ENCODE data around the gene SLC28A3. TPM values are rescaled to one million over a fixed set of nuclear protein-coding genes. Genes with fewer than 3 reads are reported as not detected.
"Not testable (repeated sequence)": the region's sequence is repeated elsewhere in the genome, so short reads cannot be mapped to it uniquely, and the experiment has no call there.

Gene SLC28A3
- polyA plus RNA-seq, 1 experiment: 0.74 TPM

GRCh38 chr9:84375954-84376353 lies 35.4 kb upstream of the SLC28A3 start:
- TF ChIP-seq CTCF (IDR thresholded peaks at IDR 0.05; ENCODE audit: low read depth, low read length): no peak
- Histone ChIP-seq H3K9me3 (ENCODE audit: control insufficient read depth, insufficient read depth, low read length) (no peaks in the 10 kb centered on the region), H3K4me3 (ENCODE audit: low read depth, low read length) (no peak overlapping the region), H3K27ac (ENCODE audit: low read depth, low read length) (no peak overlapping the region), H3K27me3 (ENCODE audit: control insufficient read depth, insufficient read depth, low read length) (no peaks in the 10 kb centered on the region)
- CTCF ChIA-PET: no interaction called here
- POLR2A ChIA-PET: no interaction called here
- no peak for DNase-seq (ENCODE audit: low read depth, low spot score)

GRCh38 chr9:84374516-84374915 lies 34.0 kb upstream of the SLC28A3 start:
- Histone ChIP-seq H3K27me3 (ENCODE audit: control insufficient read depth, insufficient read depth, low read length) (no peaks in the 10 kb centered on the region), H3K9me3 (ENCODE audit: control insufficient read depth, insufficient read depth, low read length) (no peaks in the 10 kb centered on the region), H3K27ac (ENCODE audit: low read depth, low read length) (no peak overlapping the region), H3K4me3 (ENCODE audit: low read depth, low read length) (no peak overlapping the region)
- POLR2A ChIA-PET: no interaction called here
- CTCF ChIA-PET: interaction anchor here (0.6 kb wide), 1 partner anchor 395 kb away, joined by 3 read pairs; no protein-coding TSS in a partner anchor
- no peak for DNase-seq (ENCODE audit: low read depth, low spot score)
- no peak for TF ChIP-seq CTCF (IDR thresholded peaks at IDR 0.05; ENCODE audit: low read depth, low read length)

GRCh38 chr9:84374013-84374412 lies 33.5 kb upstream of the SLC28A3 start:
- Histone ChIP-seq H3K4me3 (ENCODE audit: low read depth, low read length) (no peak overlapping the region), H3K9me3 (ENCODE audit: control insufficient read depth, insufficient read depth, low read length) (no peaks in the 10 kb centered on the region), H3K27me3 (ENCODE audit: control insufficient read depth, insufficient read depth, low read length) (no peaks in the 10 kb centered on the region), H3K27ac (ENCODE audit: low read depth, low read length) (no peak overlapping the region)
- ChIA-PET CTCF (interaction anchor here (0.6 kb wide), 2 partner anchors 394 to 1675 kb away, joined by 3 read pairs; no protein-coding TSS in a partner anchor), POLR2A (interaction anchor here (0.6 kb wide), 1 partner anchor 1726 kb away, joined by 4 read pairs; no protein-coding TSS in a partner anchor)
- TF ChIP-seq CTCF (IDR thresholded peaks at IDR 0.05; ENCODE audit: low read depth, low read length): no peak
- DNase-seq (ENCODE audit: low read depth, low spot score): no peak

- Histone ChIP-seq H3K27ac (ENCODE audit: low read depth, low read length) (no peak overlapping the region), H3K9me3 (ENCODE audit: control insufficient read depth, insufficient read depth, low read length) (no peaks in the 10 kb centered on the region), H3K27me3 (ENCODE audit: control insufficient read depth, insufficient read depth, low read length) (no peaks in the 10 kb centered on the region), H3K4me3 (ENCODE audit: low read depth, low read length) (no peak overlapping the region)
- ChIA-PET POLR2A (no interaction called here), CTCF (interaction anchor here (0.6 to 1.2 kb wide), 2 partner anchors 26 to 451 kb away, joined by 3 to 5 read pairs; no protein-coding TSS in a partner anchor)
- peak; percentile 50 for DNase-seq (ENCODE audit: low read depth, low spot score)
- TF ChIP-seq CTCF (IDR thresholded peaks at IDR 0.05; ENCODE audit: low read depth, low read length): no peak
Observed at GRCh38 chr9:84371737-84372136, 31.2 kb upstream of the SLC28A3 start.

- POLR2A ChIA-PET: no interaction called here
- Histone ChIP-seq H3K27ac (ENCODE audit: low read depth, low read length) (no peak overlapping the region), H3K4me3 (ENCODE audit: low read depth, low read length) (no peak overlapping the region), H3K9me3 (ENCODE audit: control insufficient read depth, insufficient read depth, low read length) (no peaks in the 10 kb centered on the region), H3K27me3 (ENCODE audit: control insufficient read depth, insufficient read depth, low read length) (no peaks in the 10 kb centered on the region)
- no peak for DNase-seq (ENCODE audit: low read depth, low spot score)
- TF ChIP-seq CTCF (IDR thresholded peaks at IDR 0.05; ENCODE audit: low read depth, low read length): no peak
- CTCF ChIA-PET: no interaction called here
Observed at GRCh38 chr9:84368601-84369000, 28.0 kb upstream of the SLC28A3 start.

GRCh38 chr9:84367726-84368125 lies 27.2 kb upstream of the SLC28A3 start:
- DNase-seq (ENCODE audit: low read depth, low spot score); H3K4me3 ChIP-seq (ENCODE audit: low read depth, low read length); H3K27ac ChIP-seq (ENCODE audit: low read depth, low read length); CTCF ChIA-PET; POLR2A ChIA-PET; H3K9me3 ChIP-seq (ENCODE audit: control insufficient read depth, insufficient read depth, low read length); H3K27me3 ChIP-seq (ENCODE audit: control insufficient read depth, insufficient read depth, low read length): not testable (repeated sequence)

All from AG04450 (cell line).